Measurements from ENCODE around the gene ASF1B.
"Not testable (repeated sequence)": the region's sequence is repeated elsewhere in the genome, so short reads cannot be mapped to it uniquely, and the experiment has no call there.

Gene ASF1B

GRCh38 chr19:14160017-14160703 is 23.8 kb upstream of the ASF1B start:
- DNase-seq (ENCODE audit: low read depth in 1 of 2, low spot score in 1 of 2), result no peak

DNA sequence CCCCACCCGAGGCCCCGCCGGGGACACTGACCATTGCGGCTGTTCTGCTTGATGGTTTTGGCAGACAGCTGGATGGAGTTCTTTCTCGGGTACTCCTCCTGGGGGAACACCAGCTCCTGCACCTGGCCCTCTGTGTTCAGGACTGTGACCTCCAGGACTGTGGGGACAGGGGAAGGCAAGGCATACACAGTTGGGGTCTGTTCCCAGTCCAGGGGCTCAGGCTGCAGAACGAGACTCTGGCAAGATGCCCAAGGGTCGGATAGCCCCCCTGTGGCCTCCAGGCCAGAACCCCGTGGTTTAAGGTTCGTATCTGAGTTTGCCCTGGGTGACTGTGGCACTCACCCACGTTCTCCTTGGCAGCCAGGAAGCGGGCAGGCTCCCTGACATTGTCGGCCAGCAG is 22.7 kb upstream of the ASF1B start:
- no peak for DNase-seq (ENCODE audit: low read depth in 1 of 2, low spot score in 1 of 2)

DNA sequence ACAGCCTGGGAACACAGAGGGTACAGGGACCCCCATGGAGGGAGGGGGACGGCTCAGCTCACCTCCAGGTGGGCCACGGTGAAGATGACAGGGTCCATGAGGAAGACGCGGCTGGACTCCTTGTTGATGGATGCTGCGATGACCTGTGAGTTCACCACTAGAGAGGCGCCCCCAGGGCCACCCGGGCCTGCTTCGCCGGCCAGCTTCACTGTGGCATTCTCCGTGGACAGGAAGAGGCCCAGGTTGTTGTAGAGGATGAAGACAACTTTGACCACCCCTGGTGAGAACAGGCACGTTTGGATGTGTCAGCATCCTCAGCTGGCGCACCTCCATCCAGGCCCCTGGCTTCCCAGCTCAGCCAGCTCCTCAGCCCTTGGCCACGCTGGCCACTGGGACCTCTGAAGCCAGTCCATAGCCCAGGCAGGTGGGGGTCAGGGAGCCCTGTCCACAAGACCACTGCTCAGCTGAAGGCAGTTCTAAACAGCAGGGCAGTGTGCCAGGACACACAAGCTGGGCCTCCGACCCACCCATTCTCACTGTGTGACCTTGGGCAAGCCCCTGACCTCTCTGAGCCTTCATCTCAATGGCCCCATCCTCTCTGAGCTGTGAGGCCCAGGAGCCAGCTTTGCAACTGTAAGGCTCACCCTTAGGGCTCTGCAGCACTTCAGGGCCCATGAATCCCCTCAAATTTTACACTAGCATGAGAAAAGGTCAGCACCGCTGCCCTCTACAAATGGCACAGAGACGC is 22.1 kb upstream of the ASF1B start:
- no peak for DNase-seq (ENCODE audit: low read depth in 1 of 2, low spot score in 1 of 2)

DNA sequence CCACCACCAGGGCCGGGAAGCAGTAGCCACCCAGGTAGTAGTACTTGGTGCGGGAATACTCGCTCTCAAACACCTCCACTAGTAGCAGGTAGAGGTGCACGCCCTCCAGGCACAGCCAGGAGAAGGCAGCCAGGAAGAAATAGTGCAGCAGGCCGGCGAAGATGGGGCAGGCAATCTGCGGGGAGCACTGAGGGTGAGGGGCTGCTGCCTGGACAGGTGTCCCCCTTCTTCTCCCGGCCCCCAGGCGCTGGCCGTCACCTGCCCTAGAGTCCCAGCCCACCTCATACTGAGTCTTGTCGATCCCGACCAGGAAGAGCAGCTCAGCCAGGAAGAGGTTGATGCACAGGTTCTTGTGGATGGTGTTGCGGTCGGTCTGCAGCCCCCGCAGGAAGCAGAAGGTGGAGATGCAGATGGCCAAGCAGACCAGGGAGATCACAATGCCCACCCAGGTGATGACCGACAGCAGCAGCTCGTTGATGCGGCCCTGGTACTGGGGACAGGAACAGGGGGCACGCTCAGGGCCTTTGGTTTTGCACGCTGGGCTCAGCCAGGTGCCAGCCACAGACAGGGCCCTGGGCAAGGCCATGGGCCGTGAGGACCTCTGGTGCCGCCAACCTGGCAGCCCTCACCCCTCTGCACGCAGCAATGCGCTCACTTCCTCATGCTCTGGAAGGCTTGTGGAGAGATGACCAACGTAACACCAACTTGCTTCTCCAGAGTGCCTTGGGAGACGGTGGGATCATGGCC is 20.8 kb upstream of the ASF1B start:
- no peak for DNase-seq (ENCODE audit: low read depth in 1 of 2, low spot score in 1 of 2)

- no peak for DNase-seq (ENCODE audit: low read depth in 1 of 2, low spot score in 1 of 2)
These were observed 19.7 kb upstream of the ASF1B start for GRCh38 chr19:14156122-14156521.

- no peak for DNase-seq (ENCODE audit: low read depth in 1 of 2, low spot score in 1 of 2)
These were observed 19.0 kb upstream of the ASF1B start for GRCh38 chr19:14155371-14155770.

GRCh38 chr19:14152713-14153112 is 16.3 kb upstream of the ASF1B start:
- DNase-seq (ENCODE audit: low read depth in 1 of 2, low spot score in 1 of 2), result no peak

- no peak for DNase-seq (ENCODE audit: low read depth in 1 of 2, low spot score in 1 of 2)
These were observed 14.6 kb upstream of the ASF1B start for GRCh38 chr19:14150770-14151661.

DNA sequence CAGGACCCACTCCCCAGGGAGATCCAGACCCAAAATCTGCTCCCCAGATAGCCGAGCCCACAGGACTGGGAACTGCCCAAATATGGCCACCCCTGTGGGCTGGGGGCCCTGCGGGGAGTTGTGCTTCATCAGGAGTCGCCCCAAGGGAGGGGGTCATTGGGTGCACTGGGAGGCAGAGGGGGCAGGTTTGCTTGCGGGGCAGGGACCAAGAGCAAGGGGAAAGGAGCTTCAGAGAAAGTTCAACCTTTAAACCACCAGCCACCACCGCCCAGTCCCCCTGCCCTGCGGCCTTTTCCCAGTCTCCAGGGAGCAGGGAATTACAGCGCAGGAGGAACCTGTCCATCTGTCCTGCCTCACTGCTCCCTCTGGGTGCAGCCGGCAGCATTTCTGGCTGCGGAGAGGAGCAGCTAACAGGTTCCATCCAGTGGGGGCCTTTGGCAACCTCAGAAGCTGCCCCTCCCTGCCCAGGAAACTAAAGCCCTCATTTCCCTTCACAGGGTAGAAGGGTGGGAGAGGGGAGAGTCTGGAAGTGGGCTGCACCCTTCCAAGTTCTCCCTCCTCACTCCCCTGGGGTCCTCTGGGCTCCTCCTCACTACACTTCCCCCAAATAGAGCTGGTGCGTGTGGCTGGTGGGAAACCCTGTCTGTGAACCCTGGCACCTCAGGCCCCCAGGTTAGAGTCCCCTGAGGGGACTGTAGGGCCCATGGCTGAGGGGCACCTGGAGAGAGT is 13.8 kb upstream of the ASF1B start:
- DNase-seq (ENCODE audit: low read depth in 1 of 2, low spot score in 1 of 2), result no peak

GRCh38 chr19:14149509-14149994 is 13.2 kb upstream of the ASF1B start:
- DNase-seq (ENCODE audit: low read depth in 1 of 2, low spot score in 1 of 2), result peak; percentile 24

- no peak for DNase-seq (ENCODE audit: low read depth in 1 of 2, low spot score in 1 of 2)
These were observed 12.5 kb upstream of the ASF1B start for GRCh38 chr19:14148751-14149410.

GRCh38 chr19:14147797-14148605 is 11.6 kb upstream of the ASF1B start:
- peak in 1 of 2 donors; percentile 21 for DNase-seq (ENCODE audit: low read depth in 1 of 2, low spot score in 1 of 2)

DNA sequence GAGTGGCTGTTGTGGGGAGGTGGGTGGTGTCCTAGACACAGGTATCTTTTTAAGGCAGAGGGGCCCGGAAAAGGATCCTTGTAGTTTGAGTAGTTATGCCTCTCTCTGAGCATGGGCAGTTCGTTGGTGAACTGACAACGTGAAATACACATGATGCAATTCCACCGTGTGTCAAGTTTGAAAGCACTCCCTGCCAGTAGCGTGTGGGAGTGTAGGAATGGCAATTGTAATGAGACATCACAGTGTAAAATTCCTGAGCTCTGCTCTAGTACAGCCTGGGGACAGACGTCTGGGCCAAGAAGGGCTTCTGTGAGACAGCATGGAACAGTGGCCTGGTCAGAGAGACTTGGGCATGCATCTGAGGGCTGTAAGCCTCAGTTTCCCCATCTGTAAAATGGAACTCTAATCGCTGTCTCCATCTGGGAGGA is 10.4 kb upstream of the ASF1B start:
- no peak for DNase-seq (ENCODE audit: low read depth in 1 of 2, low spot score in 1 of 2)

DNA sequence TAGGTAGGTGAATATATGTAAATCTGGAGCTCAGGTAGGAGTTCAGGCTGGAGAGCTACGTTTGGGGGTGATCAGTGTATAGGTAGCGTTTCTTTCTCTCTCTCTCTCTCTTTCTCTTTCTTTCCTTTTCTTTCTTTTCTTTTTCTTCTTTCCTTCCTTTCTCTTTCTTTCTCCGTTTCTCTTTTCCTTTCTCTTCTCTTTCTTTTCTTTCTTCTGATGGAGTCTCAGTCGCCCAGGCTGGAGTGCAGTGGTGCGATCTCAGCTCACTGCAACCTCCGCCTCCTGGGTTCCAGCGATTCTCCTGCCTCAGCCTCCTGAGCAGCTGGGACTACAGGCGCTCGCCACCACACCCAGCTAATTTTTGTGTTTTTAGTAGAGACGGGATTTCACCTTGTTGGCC is 9.8 kb upstream of the ASF1B start:
- not testable (repeated sequence) for DNase-seq (ENCODE audit: low read depth in 1 of 2, low spot score in 1 of 2)

DNA sequence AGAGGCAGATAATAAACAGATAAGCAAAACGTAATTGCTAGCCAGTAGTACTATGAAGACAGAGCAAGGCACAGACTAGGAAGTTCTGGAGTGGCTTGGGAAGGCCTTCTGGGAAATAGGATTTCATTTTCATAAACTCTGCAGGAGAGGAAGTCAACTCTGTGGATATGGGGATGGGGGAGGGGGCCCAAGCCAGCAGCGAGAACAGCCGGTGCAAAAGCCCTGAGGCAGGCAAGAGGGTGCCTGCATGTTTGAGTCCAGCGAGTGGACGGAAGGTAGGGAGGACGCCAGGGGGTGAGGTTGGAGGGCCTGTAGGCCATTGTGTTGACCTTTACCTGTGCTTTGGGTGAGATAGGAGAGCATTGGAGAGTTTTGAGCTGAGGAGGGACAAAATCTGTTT is 9.0 kb upstream of the ASF1B start:
- no peak for DNase-seq (ENCODE audit: low read depth in 1 of 2, low spot score in 1 of 2)

DNA sequence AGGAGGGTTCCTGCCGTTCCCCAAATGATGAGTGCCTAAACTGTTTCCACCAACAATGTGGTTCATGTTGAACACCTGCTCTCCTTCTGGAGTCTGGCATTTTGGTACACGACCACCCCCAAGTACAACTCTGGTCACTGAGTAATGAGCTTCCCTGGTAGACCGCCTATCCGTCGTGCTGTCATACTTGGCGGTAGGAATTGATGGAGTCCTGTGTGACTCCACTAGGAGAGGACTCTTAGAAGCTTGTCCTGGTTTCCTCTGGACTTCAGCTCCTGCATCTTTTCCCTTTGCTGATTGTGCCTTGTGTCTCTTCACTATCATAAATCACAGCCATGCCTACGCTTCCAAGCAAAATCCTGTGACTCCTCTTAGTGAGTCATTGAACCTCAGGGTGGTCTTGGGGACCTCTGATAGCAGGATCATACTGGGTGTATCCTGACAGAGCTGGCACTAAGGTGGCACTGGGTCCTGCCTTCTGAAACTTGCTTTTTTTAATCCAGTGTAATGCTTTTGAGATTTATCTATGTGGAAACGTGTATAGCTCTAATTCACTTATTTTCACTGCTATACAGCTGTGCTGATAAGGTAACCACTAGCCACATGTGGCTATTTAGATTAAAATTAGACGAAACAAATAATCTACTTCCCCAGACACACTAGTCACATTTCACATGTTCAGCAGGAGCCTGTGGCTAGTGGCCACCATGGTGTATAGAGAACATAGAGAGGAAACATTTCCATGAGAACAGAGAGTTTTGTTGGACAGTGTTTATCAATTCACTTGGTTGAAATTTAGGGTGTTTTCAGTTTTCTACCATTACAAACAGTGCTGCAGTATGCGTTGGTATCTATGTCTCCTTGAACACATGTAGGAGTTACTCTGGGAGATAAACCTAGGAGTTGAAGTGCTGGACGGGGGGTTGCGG is 6.1 kb upstream of the ASF1B start:
- DNase-seq (ENCODE audit: low read depth in 1 of 2, low spot score in 1 of 2), result no peak

- no peak for DNase-seq (ENCODE audit: low read depth in 1 of 2, low spot score in 1 of 2)
These were observed 4.7 kb upstream of the ASF1B start for GRCh38 chr19:14141041-14141440.

DNA sequence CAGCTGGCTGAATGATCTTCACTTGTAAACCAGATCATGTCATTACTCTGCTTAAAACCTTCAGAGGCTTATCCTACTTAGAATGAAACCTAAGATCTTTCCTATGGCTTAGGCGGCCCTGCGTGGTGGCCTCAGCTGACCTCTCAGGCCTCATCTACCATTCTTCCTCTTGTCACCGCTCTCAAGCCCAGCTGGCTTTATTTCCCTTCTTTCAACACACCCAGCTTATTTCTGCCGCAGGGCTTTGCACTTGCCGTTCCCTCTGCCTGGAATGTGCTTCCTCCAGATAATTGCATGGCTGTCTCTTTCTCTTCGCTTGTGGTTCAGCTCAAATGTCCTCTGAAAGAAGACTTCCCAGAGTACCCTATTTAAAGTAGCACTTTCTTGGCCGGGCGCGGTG is 3.6 kb upstream of the ASF1B start:
- no peak for DNase-seq (ENCODE audit: low read depth in 1 of 2, low spot score in 1 of 2)
